Measurements from ENCODE around the gene SCFD2.

The SCFD2 gene

GRCh38 chr4:52945982-52946381 is 419.9 kb downstream of the SCFD2 start:
- Histone ChIP-seq H3K9me3 (ENCODE audit: control insufficient read depth, low read length) (no peaks in the 10 kb centered on the region), H3K4me1 (ENCODE audit: control insufficient read depth, insufficient read depth, low read length, poor library complexity, severe bottlenecking) (no peaks in the 10 kb centered on the region), H3K27ac (ENCODE audit: insufficient read depth, low read length, poor library complexity, severe bottlenecking) (no peak overlapping the region), H3K27me3 (replicated peaks; ENCODE audit: control insufficient read depth, insufficient read depth, low read length, poor library complexity, severe bottlenecking) (no peaks in the 10 kb centered on the region), H3K36me3 (ENCODE audit: control insufficient read depth, insufficient read depth, low read length) (no peaks in the 10 kb centered on the region), H3K4me3 (ENCODE audit: insufficient read depth, low read depth, low read length, poor library complexity, severe bottlenecking) (no peak overlapping the region)
- DNase-seq: no peak

GRCh38 chr4:52945326-52945898 is 420.4 kb downstream of the SCFD2 start:
- no peaks in the 10 kb centered on the region for H3K36me3 ChIP-seq (ENCODE audit: control insufficient read depth, insufficient read depth, low read length)
- H3K4me1 ChIP-seq (ENCODE audit: control insufficient read depth, insufficient read depth, low read length, poor library complexity, severe bottlenecking): no peaks in the 10 kb centered on the region
- H3K4me3 ChIP-seq (ENCODE audit: insufficient read depth, low read depth, low read length, poor library complexity, severe bottlenecking): no peak overlapping the region
- no peaks in the 10 kb centered on the region for H3K27me3 ChIP-seq (replicated peaks; ENCODE audit: control insufficient read depth, insufficient read depth, low read length, poor library complexity, severe bottlenecking)
- H3K27ac ChIP-seq (ENCODE audit: insufficient read depth, low read length, poor library complexity, severe bottlenecking): no peak overlapping the region
- no peak for DNase-seq
- H3K9me3 ChIP-seq (ENCODE audit: control insufficient read depth, low read length): no peaks in the 10 kb centered on the region

DNA sequence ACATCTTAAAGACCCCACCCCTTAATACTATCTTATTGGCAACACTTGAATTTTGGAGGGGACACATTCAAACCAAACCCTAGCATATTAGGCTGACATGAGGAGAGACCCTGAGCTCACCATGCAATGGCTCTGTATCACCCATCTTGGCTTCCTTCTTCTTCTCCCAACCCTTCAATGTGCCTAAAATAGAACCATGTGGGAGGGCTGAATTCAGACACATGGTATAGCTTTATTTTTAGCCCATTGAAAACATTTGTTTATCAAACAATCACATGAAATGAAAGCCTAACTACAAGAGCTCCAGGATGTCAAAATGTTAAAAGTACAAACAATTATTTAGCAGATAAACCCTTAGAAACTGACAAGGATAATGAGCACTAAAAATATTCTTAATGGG is 422.2 kb downstream of the SCFD2 start:
- Histone ChIP-seq H3K4me1 (ENCODE audit: control insufficient read depth, insufficient read depth, low read length, poor library complexity, severe bottlenecking) (no peaks in the 10 kb centered on the region), H3K27me3 (replicated peaks; ENCODE audit: control insufficient read depth, insufficient read depth, low read length, poor library complexity, severe bottlenecking) (no peaks in the 10 kb centered on the region), H3K36me3 (ENCODE audit: control insufficient read depth, insufficient read depth, low read length) (no peaks in the 10 kb centered on the region), H3K9me3 (ENCODE audit: control insufficient read depth, low read length) (no peaks in the 10 kb centered on the region), H3K27ac (ENCODE audit: insufficient read depth, low read length, poor library complexity, severe bottlenecking) (no peak overlapping the region), H3K4me3 (ENCODE audit: insufficient read depth, low read depth, low read length, poor library complexity, severe bottlenecking) (no peak overlapping the region)
- DNase-seq: no peak

DNA sequence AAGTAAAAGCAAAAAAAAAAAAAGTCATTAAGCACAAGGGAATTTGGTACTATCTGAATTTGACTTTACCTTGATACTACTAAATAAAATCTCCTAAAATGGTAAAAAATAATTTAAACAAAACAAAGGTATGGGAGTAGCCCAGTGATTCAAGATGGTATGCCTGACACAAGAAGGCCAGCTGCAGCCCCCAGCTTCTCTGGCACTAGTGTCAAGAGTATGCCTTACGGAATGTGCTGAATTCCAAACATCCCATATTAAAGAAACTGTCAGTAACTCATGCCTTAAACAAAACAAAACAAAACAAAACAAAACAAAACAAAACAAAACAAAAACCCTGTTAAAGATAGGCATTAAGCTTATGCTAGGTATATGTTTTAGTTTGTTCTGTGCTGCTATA is 422.9 kb downstream of the SCFD2 start:
- Histone ChIP-seq H3K9me3 (ENCODE audit: control insufficient read depth, low read length) (no peaks in the 10 kb centered on the region), H3K27me3 (replicated peaks; ENCODE audit: control insufficient read depth, insufficient read depth, low read length, poor library complexity, severe bottlenecking) (no peaks in the 10 kb centered on the region), H3K4me3 (ENCODE audit: insufficient read depth, low read depth, low read length, poor library complexity, severe bottlenecking) (no peak overlapping the region), H3K4me1 (ENCODE audit: control insufficient read depth, insufficient read depth, low read length, poor library complexity, severe bottlenecking) (no peaks in the 10 kb centered on the region), H3K36me3 (ENCODE audit: control insufficient read depth, insufficient read depth, low read length) (no peaks in the 10 kb centered on the region), H3K27ac (ENCODE audit: insufficient read depth, low read length, poor library complexity, severe bottlenecking) (no peak overlapping the region)
- no peak for DNase-seq

GRCh38 chr4:52941450-52941849 is 424.4 kb downstream of the SCFD2 start:
- Histone ChIP-seq H3K9me3 (ENCODE audit: control insufficient read depth, low read length) (no peaks in the 10 kb centered on the region), H3K27ac (ENCODE audit: insufficient read depth, low read length, poor library complexity, severe bottlenecking) (no peak overlapping the region), H3K27me3 (replicated peaks; ENCODE audit: control insufficient read depth, insufficient read depth, low read length, poor library complexity, severe bottlenecking) (no peaks in the 10 kb centered on the region), H3K4me1 (ENCODE audit: control insufficient read depth, insufficient read depth, low read length, poor library complexity, severe bottlenecking) (no peaks in the 10 kb centered on the region), H3K4me3 (ENCODE audit: insufficient read depth, low read depth, low read length, poor library complexity, severe bottlenecking) (no peak overlapping the region), H3K36me3 (ENCODE audit: control insufficient read depth, insufficient read depth, low read length) (no peaks in the 10 kb centered on the region)
- no peak for DNase-seq

DNA sequence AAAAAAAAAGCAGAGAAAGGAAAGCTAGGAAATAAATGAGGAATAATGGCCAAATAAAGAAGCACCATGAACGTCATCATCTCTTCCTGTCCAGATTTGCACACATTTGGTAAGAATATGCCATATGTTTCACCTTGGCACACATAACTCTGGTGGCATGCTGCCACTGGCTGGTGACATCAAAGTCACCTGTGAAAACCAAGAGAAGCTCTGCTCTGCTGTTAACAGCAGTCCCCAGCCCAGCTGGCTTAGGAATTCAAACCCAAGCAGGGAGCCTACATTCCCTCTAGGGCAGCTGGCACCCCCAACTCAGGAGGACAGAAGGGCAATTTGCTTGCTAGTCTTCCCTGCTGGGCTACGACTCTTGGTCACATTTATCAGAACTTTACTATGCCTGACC is 426.1 kb downstream of the SCFD2 start:
- no peaks in the 10 kb centered on the region for H3K36me3 ChIP-seq (ENCODE audit: control insufficient read depth, insufficient read depth, low read length)
- no peaks in the 10 kb centered on the region for H3K9me3 ChIP-seq (ENCODE audit: control insufficient read depth, low read length)
- no peak overlapping the region for H3K4me3 ChIP-seq (ENCODE audit: insufficient read depth, low read depth, low read length, poor library complexity, severe bottlenecking)
- no peaks in the 10 kb centered on the region for H3K27me3 ChIP-seq (replicated peaks; ENCODE audit: control insufficient read depth, insufficient read depth, low read length, poor library complexity, severe bottlenecking)
- no peak overlapping the region for H3K27ac ChIP-seq (ENCODE audit: insufficient read depth, low read length, poor library complexity, severe bottlenecking)
- H3K4me1 ChIP-seq (ENCODE audit: control insufficient read depth, insufficient read depth, low read length, poor library complexity, severe bottlenecking): no peaks in the 10 kb centered on the region
- no peak for DNase-seq

DNA sequence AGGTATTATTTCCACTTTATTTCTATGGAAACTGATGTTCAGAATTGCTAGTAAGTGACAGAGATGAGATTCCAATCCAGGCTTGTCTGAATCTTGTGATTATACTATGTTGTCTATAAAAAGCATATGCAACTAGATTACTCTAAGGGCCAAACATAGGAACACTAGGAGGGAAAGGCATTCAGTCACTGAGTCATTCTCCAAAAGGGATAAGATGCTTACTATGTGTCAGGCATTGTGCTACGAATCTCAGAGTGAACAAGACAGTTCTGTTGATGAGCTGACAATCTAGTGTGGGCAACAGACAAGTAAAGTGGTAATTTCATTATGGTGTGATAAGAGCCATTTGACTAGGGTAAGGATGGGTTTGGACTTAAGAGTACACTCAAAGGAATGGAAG is 426.5 kb downstream of the SCFD2 start:
- Histone ChIP-seq H3K4me1 (ENCODE audit: control insufficient read depth, insufficient read depth, low read length, poor library complexity, severe bottlenecking) (no peaks in the 10 kb centered on the region), H3K4me3 (ENCODE audit: insufficient read depth, low read depth, low read length, poor library complexity, severe bottlenecking) (no peak overlapping the region), H3K27me3 (replicated peaks; ENCODE audit: control insufficient read depth, insufficient read depth, low read length, poor library complexity, severe bottlenecking) (no peaks in the 10 kb centered on the region), H3K9me3 (ENCODE audit: control insufficient read depth, low read length) (no peaks in the 10 kb centered on the region), H3K27ac (ENCODE audit: insufficient read depth, low read length, poor library complexity, severe bottlenecking) (no peak overlapping the region), H3K36me3 (ENCODE audit: control insufficient read depth, insufficient read depth, low read length) (no peaks in the 10 kb centered on the region)
- DNase-seq: no peak

DNA sequence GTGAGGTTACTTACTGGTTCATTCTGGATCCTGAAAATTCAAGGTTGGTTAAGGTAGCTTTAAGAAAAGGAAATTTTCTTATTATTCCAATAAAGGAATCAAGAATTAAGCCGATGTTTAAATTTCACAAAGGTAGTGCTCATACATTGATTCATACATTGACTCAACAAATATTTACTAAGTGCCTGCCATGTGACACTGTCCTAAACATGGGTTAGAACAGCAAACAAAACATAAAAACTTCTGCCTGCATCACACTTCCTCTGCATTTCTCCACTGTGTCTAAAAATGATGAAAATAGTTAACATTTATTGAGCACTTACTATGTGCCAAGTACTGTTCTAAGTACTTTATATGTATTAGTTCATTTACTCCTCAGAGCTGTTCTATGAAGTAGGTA is 428.0 kb downstream of the SCFD2 start:
- no peaks in the 10 kb centered on the region for H3K27me3 ChIP-seq (replicated peaks; ENCODE audit: control insufficient read depth, insufficient read depth, low read length, poor library complexity, severe bottlenecking)

GRCh38 chr4:52936729-52937128 is 429.1 kb downstream of the SCFD2 start:
- no peak overlapping the region for H3K4me3 ChIP-seq (ENCODE audit: insufficient read depth, low read depth, low read length, poor library complexity, severe bottlenecking)
- H3K36me3 ChIP-seq (ENCODE audit: control insufficient read depth, insufficient read depth, low read length): no peaks in the 10 kb centered on the region
- no peak for DNase-seq
- H3K27ac ChIP-seq (ENCODE audit: insufficient read depth, low read length, poor library complexity, severe bottlenecking): no peak overlapping the region
- H3K4me1 ChIP-seq (ENCODE audit: control insufficient read depth, insufficient read depth, low read length, poor library complexity, severe bottlenecking): no peaks in the 10 kb centered on the region
- no peaks in the 10 kb centered on the region for H3K27me3 ChIP-seq (replicated peaks; ENCODE audit: control insufficient read depth, insufficient read depth, low read length, poor library complexity, severe bottlenecking)
- H3K9me3 ChIP-seq (ENCODE audit: control insufficient read depth, low read length): no peaks in the 10 kb centered on the region

More for the DNA sequence above, 428.0 kb downstream of the SCFD2 start:
- Histone ChIP-seq H3K4me3 (ENCODE audit: insufficient read depth, low read depth, low read length, poor library complexity, severe bottlenecking) (no peak overlapping the region), H3K27ac (ENCODE audit: insufficient read depth, low read length, poor library complexity, severe bottlenecking) (no peak overlapping the region), H3K4me1 (ENCODE audit: control insufficient read depth, insufficient read depth, low read length, poor library complexity, severe bottlenecking) (no peaks in the 10 kb centered on the region), H3K9me3 (ENCODE audit: control insufficient read depth, low read length) (no peaks in the 10 kb centered on the region), H3K36me3 (ENCODE audit: control insufficient read depth, insufficient read depth, low read length) (no peaks in the 10 kb centered on the region)
- DNase-seq: no peak

GRCh38 chr4:52935317-52935716 is 430.5 kb downstream of the SCFD2 start:
- no peak overlapping the region for H3K4me3 ChIP-seq (ENCODE audit: insufficient read depth, low read depth, low read length, poor library complexity, severe bottlenecking)
- no peaks in the 10 kb centered on the region for H3K9me3 ChIP-seq (ENCODE audit: control insufficient read depth, low read length)
- H3K27me3 ChIP-seq (replicated peaks; ENCODE audit: control insufficient read depth, insufficient read depth, low read length, poor library complexity, severe bottlenecking): no peaks in the 10 kb centered on the region
- H3K36me3 ChIP-seq (ENCODE audit: control insufficient read depth, insufficient read depth, low read length): no peaks in the 10 kb centered on the region
- H3K27ac ChIP-seq (ENCODE audit: insufficient read depth, low read length, poor library complexity, severe bottlenecking): no peak overlapping the region
- DNase-seq: no peak
- H3K4me1 ChIP-seq (ENCODE audit: control insufficient read depth, insufficient read depth, low read length, poor library complexity, severe bottlenecking): no peaks in the 10 kb centered on the region

DNA sequence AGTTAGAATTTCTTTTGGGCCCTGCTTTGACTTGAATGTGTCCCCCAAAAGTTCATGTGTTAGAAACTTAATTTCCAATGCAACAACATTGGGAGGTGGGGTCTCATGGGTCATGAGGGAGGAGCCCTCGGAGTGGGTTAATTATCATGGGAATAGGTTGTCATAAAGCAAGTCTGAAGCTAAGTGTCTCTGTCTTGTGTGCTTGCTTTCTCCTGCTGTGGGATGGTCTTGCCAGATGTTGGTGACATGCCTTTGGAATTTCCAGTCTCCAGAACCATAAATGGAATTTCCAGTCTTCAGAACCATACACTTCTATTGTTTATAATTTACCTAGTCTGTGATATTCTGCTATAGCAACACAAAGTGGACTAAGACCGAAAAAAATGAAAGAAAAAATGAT is 432.1 kb downstream of the SCFD2 start:
- no peaks in the 10 kb centered on the region for H3K36me3 ChIP-seq (ENCODE audit: control insufficient read depth, insufficient read depth, low read length)
- no peak overlapping the region for H3K27ac ChIP-seq (ENCODE audit: insufficient read depth, low read length, poor library complexity, severe bottlenecking)
- DNase-seq: no peak

More for the DNA sequence above, 432.1 kb downstream of the SCFD2 start:
- Histone ChIP-seq H3K9me3 (ENCODE audit: control insufficient read depth, low read length) (no peaks in the 10 kb centered on the region), H3K4me3 (ENCODE audit: insufficient read depth, low read depth, low read length, poor library complexity, severe bottlenecking) (no peak overlapping the region), H3K4me1 (ENCODE audit: control insufficient read depth, insufficient read depth, low read length, poor library complexity, severe bottlenecking) (no peaks in the 10 kb centered on the region), H3K27me3 (replicated peaks; ENCODE audit: control insufficient read depth, insufficient read depth, low read length, poor library complexity, severe bottlenecking) (no peaks in the 10 kb centered on the region)
